ENCODE measurements around the gene PFN1. TPM values are rescaled to one million over a fixed set of nuclear protein-coding genes. Genes with fewer than 3 reads are reported as not detected.

PFN1 gene
- total RNA-seq, 1 donor from 2014 or later = 457 TPM

GRCh38 chr17:4950075-4950745 is 1.9 kb upstream of the PFN1 start:
- peaks cover 16% of the 10 kb centered on the region for H3K36me3 ChIP-seq
- DNase-seq (peak; percentile 85), ATAC-seq (no peak)
- peak overlapping the region; percentile 97 for H3K27ac ChIP-seq
- intact Hi-C loops (cut with DNase I) = no loop called here
- no peaks in the 10 kb centered on the region for H3K9me3 ChIP-seq
- H3K4me3 ChIP-seq = peak overlapping the region; percentile 99
- peaks cover 33% of the 10 kb centered on the region for H3K4me1 ChIP-seq
- TF ChIP-seq CTCF (IDR thresholded peaks at IDR 0.05) = no peak
- no peaks in the 10 kb centered on the region for H3K27me3 ChIP-seq

GRCh38 chr17:4949321-4950074 is 1.2 kb upstream of the PFN1 start:
- Histone ChIP-seq H3K36me3 (peaks cover 23% of the 10 kb centered on the region), H3K4me1 (peaks cover 40% of the 10 kb centered on the region), H3K27ac (peak overlapping the region; percentile 97), H3K27me3 (no peaks in the 10 kb centered on the region), H3K4me3 (peak overlapping the region; percentile 99), H3K9me3 (no peaks in the 10 kb centered on the region)
- intact Hi-C loops (cut with DNase I) = no loop called here
- peak; percentile 94 for DNase-seq
- no peak for TF ChIP-seq CTCF (IDR thresholded peaks at IDR 0.05)
- ATAC-seq = peak; percentile 67

GRCh38 chr17:4948931-4949320 is 596 bp upstream of the PFN1 start:
- Histone ChIP-seq H3K36me3 (peaks cover 27% of the 10 kb centered on the region), H3K27me3 (no peaks in the 10 kb centered on the region), H3K4me1 (peaks cover 46% of the 10 kb centered on the region), H3K4me3 (peak overlapping the region; percentile 99), H3K9me3 (no peaks in the 10 kb centered on the region), H3K27ac (peak overlapping the region; percentile 97)
- ATAC-seq (peak; percentile 80), DNase-seq (peak; percentile 94)
- TF ChIP-seq CTCF (IDR thresholded peaks at IDR 0.05) = no peak
- intact Hi-C loops (cut with DNase I) = no loop called here

- Histone ChIP-seq H3K4me3 (peak overlapping the region; percentile 99), H3K9me3 (no peaks in the 10 kb centered on the region), H3K27ac (peak overlapping the region; percentile 97), H3K4me1 (peaks cover 54% of the 10 kb centered on the region), H3K27me3 (no peaks in the 10 kb centered on the region), H3K36me3 (peaks cover 41% of the 10 kb centered on the region)
- peak; percentile 88 for DNase-seq
- intact Hi-C loops (cut with DNase I) = no loop called here
- ATAC-seq = peak; percentile 52
- no peak for TF ChIP-seq CTCF (IDR thresholded peaks at IDR 0.05)
Observed at GRCh38 chr17:4947411-4948165, 742 bp downstream of the PFN1 start.

GRCh38 chr17:4947010-4947410 is 1.3 kb downstream of the PFN1 start:
- Histone ChIP-seq H3K9me3 (no peaks in the 10 kb centered on the region), H3K27ac (peak overlapping the region; percentile 97), H3K4me3 (peak overlapping the region; percentile 99), H3K27me3 (no peaks in the 10 kb centered on the region), H3K4me1 (peaks cover 58% of the 10 kb centered on the region), H3K36me3 (peaks cover 47% of the 10 kb centered on the region)
- DNase-seq (no peak), ATAC-seq (no peak)
- intact Hi-C loops (cut with DNase I) = no loop called here
- no peak for TF ChIP-seq CTCF (IDR thresholded peaks at IDR 0.05)
